ENCODE results near the gene ANKS1A.

The ANKS1A gene

DNA sequence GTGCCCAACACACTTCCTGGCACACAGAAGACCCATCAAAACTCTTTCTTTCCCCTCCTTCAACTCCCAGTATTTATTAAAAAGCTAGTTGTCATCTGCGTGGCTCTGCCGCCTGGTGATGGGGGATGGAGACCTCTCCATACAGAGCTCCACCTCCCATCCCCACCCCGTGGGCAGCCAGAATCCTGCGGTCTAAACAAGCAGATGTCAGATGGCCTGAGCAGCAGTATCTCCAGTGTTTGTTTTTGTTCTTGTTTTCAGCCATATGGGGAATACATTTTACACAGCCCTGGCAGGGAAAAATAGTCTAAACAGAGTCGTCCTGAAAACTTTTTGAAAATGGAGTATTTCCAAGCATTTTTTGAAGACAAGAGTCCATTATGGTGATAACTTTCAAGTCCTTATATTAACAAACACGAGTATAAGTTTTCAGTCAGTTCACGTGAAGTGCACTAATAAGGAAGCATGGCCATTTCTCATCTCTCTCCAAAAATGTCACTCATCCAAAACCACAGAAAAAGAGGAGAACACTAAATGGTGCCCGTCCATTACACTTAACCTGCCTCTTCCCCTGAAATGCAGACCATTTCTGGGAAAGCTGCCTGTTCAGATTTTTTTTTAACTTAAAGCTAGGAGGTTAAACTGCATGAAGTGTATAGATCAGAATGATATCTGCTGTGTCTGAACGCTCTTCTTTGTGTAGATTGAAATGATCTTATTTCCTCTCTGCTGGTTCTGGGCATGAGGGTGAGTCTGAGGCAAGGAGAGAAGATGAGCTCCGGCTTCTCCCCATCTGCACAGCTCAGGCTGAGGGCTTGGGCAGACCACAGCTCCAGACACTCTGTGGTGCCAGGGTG lies 161.1 kb downstream of the ANKS1A start:
- DNase-seq = no peak
- Histone ChIP-seq H3K9me2 (replicated peaks; ENCODE audit: insufficient read depth, low read length) (no peaks in the 10 kb centered on the region), H4K20me1 (ENCODE audit: insufficient read depth, low read length) (no peaks in the 10 kb centered on the region), H3K4me2 (ENCODE audit: low read depth, low read length) (no peak overlapping the region), H3K4me1 (ENCODE audit: low read length) (peaks cover 21% of the 10 kb centered on the region), H3K9me3 (replicated peaks; ENCODE audit: insufficient read depth, low read length) (no peaks in the 10 kb centered on the region), H3K9ac (ENCODE audit: low read length) (no peak overlapping the region), H3K4me3 (ENCODE audit: low read length) (no peak overlapping the region), H3K36me3 (replicated peaks; ENCODE audit: insufficient read depth, low read length) (no peaks in the 10 kb centered on the region), H3K27ac (ENCODE audit: low read length) (no peak overlapping the region), H3K27me3 (replicated peaks; ENCODE audit: insufficient read depth, low read length) (no peaks in the 10 kb centered on the region), H3K79me2 (ENCODE audit: low read length) (no peaks in the 10 kb centered on the region), H3F3A (ENCODE audit: insufficient read depth, low read length) (peaks cover 8% of the 10 kb centered on the region), H2AFZ (ENCODE audit: low read length) (no peak overlapping the region)
- TF ChIP-seq, protein P1, sequence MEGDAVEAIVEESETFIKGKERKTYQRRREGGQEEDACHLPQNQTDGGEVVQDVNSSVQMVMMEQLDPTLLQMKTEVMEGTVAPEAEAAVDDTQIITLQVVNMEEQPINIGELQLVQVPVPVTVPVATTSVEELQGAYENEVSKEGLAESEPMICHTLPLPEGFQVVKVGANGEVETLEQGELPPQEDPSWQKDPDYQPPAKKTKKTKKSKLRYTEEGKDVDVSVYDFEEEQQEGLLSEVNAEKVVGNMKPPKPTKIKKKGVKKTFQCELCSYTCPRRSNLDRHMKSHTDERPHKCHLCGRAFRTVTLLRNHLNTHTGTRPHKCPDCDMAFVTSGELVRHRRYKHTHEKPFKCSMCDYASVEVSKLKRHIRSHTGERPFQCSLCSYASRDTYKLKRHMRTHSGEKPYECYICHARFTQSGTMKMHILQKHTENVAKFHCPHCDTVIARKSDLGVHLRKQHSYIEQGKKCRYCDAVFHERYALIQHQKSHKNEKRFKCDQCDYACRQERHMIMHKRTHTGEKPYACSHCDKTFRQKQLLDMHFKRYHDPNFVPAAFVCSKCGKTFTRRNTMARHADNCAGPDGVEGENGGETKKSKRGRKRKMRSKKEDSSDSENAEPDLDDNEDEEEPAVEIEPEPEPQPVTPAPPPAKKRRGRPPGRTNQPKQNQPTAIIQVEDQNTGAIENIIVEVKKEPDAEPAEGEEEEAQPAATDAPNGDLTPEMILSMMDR (IDR thresholded peaks at IDR 0.05; ENCODE audit: low read length) = no peak
- TF ChIP-seq EZH2 (optimal IDR thresholded peaks at IDR 0.05; ENCODE audit: low read depth, low read length) = no peak
- no peak for TF ChIP-seq EZH2phosphoT487 (IDR thresholded peaks at IDR 0.05; ENCODE audit: low read length)

DNA sequence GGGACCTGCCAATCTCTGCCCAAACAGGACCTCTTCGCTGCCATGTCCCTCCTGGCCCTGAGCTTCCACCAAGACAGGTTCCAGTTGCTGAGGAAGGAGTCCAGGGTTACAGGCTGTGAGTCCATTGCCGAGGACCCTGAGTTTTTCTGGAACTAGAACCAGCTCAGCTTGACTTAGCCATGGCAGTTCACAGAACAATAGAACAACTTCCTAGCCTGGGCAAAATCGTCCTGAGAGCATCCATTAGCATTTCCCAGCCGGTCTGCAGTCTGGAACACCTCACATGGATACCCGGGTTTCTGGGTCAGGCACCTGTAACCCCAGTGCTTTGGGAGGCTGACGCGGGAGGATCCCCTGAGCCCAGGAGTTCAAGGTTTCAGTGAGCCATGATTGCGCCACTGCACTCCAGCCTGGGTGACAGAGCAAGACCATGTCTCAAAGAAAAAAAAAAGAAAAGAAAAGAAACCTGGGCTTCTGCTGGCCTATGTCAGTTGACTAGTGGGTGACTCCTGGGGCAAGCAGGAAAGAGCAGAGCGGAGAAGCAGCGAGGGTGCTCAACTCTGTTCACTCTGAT lies 161.8 kb downstream of the ANKS1A start:
- H3K4me3 ChIP-seq (ENCODE audit: low read length) = no peak overlapping the region
- no peaks in the 10 kb centered on the region for H3K9me3 ChIP-seq (replicated peaks; ENCODE audit: insufficient read depth, low read length)
- H4K20me1 ChIP-seq (ENCODE audit: insufficient read depth, low read length) = no peaks in the 10 kb centered on the region
- no peaks in the 10 kb centered on the region for H3K27me3 ChIP-seq (replicated peaks; ENCODE audit: insufficient read depth, low read length)
- TF ChIP-seq EZH2 (optimal IDR thresholded peaks at IDR 0.05; ENCODE audit: low read depth, low read length) (no peak), EZH2phosphoT487 (IDR thresholded peaks at IDR 0.05; ENCODE audit: low read length) (no peak)
- TF ChIP-seq, protein P1 (IDR thresholded peaks at IDR 0.05; ENCODE audit: low read length) = no peak
- no peaks in the 10 kb centered on the region for H3K36me3 ChIP-seq (replicated peaks; ENCODE audit: insufficient read depth, low read length)
- H3K4me2 ChIP-seq (ENCODE audit: low read depth, low read length) = no peak overlapping the region
- H3K9me2 ChIP-seq (replicated peaks; ENCODE audit: insufficient read depth, low read length) = no peaks in the 10 kb centered on the region
- no peaks in the 10 kb centered on the region for H3K79me2 ChIP-seq (ENCODE audit: low read length)
- H3F3A ChIP-seq (ENCODE audit: insufficient read depth, low read length) = peaks cover 8% of the 10 kb centered on the region
- DNase-seq = no peak
- H3K4me1 ChIP-seq (ENCODE audit: low read length) = peaks cover 21% of the 10 kb centered on the region
- H2AFZ ChIP-seq (ENCODE audit: low read length) = no peak overlapping the region
- H3K27ac ChIP-seq (ENCODE audit: low read length) = no peak overlapping the region
- no peak overlapping the region for H3K9ac ChIP-seq (ENCODE audit: low read length)

- Histone ChIP-seq H3K36me3 (replicated peaks; ENCODE audit: insufficient read depth, low read length) (no peaks in the 10 kb centered on the region), H2AFZ (ENCODE audit: low read length) (no peak overlapping the region), H3K27ac (ENCODE audit: low read length) (no peak overlapping the region), H3K9me2 (replicated peaks; ENCODE audit: insufficient read depth, low read length) (no peaks in the 10 kb centered on the region), H3F3A (ENCODE audit: insufficient read depth, low read length) (peaks cover 8% of the 10 kb centered on the region), H3K4me1 (ENCODE audit: low read length) (peaks cover 21% of the 10 kb centered on the region), H4K20me1 (ENCODE audit: insufficient read depth, low read length) (no peaks in the 10 kb centered on the region), H3K9ac (ENCODE audit: low read length) (no peak overlapping the region), H3K27me3 (replicated peaks; ENCODE audit: insufficient read depth, low read length) (no peaks in the 10 kb centered on the region), H3K9me3 (replicated peaks; ENCODE audit: insufficient read depth, low read length) (no peaks in the 10 kb centered on the region), H3K4me2 (ENCODE audit: low read depth, low read length) (no peak overlapping the region), H3K79me2 (ENCODE audit: low read length) (no peaks in the 10 kb centered on the region), H3K4me3 (ENCODE audit: low read length) (no peak overlapping the region)
- TF ChIP-seq, protein P1 (IDR thresholded peaks at IDR 0.05; ENCODE audit: low read length) = no peak
- no peak for TF ChIP-seq EZH2 (optimal IDR thresholded peaks at IDR 0.05; ENCODE audit: low read depth, low read length)
- TF ChIP-seq EZH2phosphoT487 (IDR thresholded peaks at IDR 0.05; ENCODE audit: low read length) = no peak
- DNase-seq = no peak
These were observed 162.3 kb downstream of the ANKS1A start for GRCh38 chr6:35051396-35051795.

All from MM.1S (cell line).